MM.1S (cell line): ENCODE results near the gene SKAP2.

Experiments
- DNase-seq: peaks from one replicate; pipeline ENCODE4 v3.0.0-alpha.2; 2015
- H2AFZ ChIP-seq: fragments of 300-600 bp; sonication (generic); 2 replicates; pipeline ENCODE4 v1.6.0; 2016; ENCODE audit warnings: antibody characterized with exemption, low read length
- H3F3A ChIP-seq: fragments of 300-600 bp; sonication (generic); 2 replicates; pipeline ENCODE4 v1.6.1; 2016; ENCODE audit warnings: mild to moderate bottlenecking, antibody characterized with exemption, low read length, moderate library complexity, mixed read lengths; ENCODE audit not compliant: insufficient read depth
- H3K27ac ChIP-seq: fragments of 300-600 bp; sonication (generic); 2 replicates; pipeline ENCODE4 v1.5.1; 2016; ENCODE audit warnings: mild to moderate bottlenecking, low read length
- H3K27me3 ChIP-seq: fragments of 300-600 bp; sonication (generic); replicated peaks from 2 replicates; pipeline ENCODE4 v1.6.0; 2016; ENCODE audit warnings: low read length; ENCODE audit not compliant: insufficient read depth
- H3K36me3 ChIP-seq: fragments of 300-600 bp; sonication (generic); replicated peaks from 2 replicates; pipeline ENCODE4 v1.6.1; 2016; ENCODE audit warnings: mild to moderate bottlenecking, low read length, mixed read lengths; ENCODE audit not compliant: insufficient read depth
- H3K4me1 ChIP-seq: fragments of 300-600 bp; sonication (generic); 2 replicates; pipeline ENCODE4 v1.6.1; 2016; ENCODE audit warnings: low read length, mixed read lengths
- H3K4me2 ChIP-seq: fragments of 300-600 bp; sonication (generic); 2 replicates; pipeline ENCODE4 v1.6.0; 2016; ENCODE audit warnings: low read depth, low read length
- H3K4me3 ChIP-seq: fragments of 300-600 bp; sonication (generic); 2 replicates; pipeline ENCODE4 v1.5.1; 2016; ENCODE audit warnings: low read length, mixed read lengths
- H3K79me2 ChIP-seq: fragments of 300-600 bp; sonication (generic); 2 replicates; pipeline ENCODE4 v1.6.1; 2016; ENCODE audit warnings: mixed run types, low read length, mixed read lengths
- H3K9ac ChIP-seq: fragments of 300-600 bp; sonication (generic); 2 replicates; pipeline ENCODE4 v1.6.1; 2016; ENCODE audit warnings: low read length, mixed read lengths
- H3K9me2 ChIP-seq: fragments of 300-600 bp; sonication (generic); replicated peaks from 2 replicates; pipeline ENCODE4 v1.6.1; 2016; ENCODE audit warnings: mild to moderate bottlenecking, low read length, mixed read lengths; ENCODE audit not compliant: insufficient read depth
- H3K9me3 ChIP-seq: fragments of 300-600 bp; sonication (generic); replicated peaks from 2 replicates; pipeline ENCODE4 v1.6.1; 2016; ENCODE audit warnings: mild to moderate bottlenecking, low read length, mixed read lengths; ENCODE audit not compliant: insufficient read depth
- H4K20me1 ChIP-seq: fragments of 300-600 bp; sonication (generic); 2 replicates; pipeline ENCODE4 v1.6.1; 2016; ENCODE audit warnings: mild to moderate bottlenecking, low read length, moderate library complexity, mixed read lengths; ENCODE audit not compliant: insufficient read depth
- CTCF ChIP-seq: fragments of 300-600 bp; sonication (generic); IDR thresholded peaks from 2 replicates; pipeline ENCODE4 v1.5.1; 2016; ENCODE audit warnings: antibody characterized with exemption, low read length, mixed read lengths
- EZH2 ChIP-seq: fragments of 300-600 bp; sonication (generic); optimal IDR thresholded peaks from 2 replicates; pipeline ENCODE3; 2017; ENCODE audit warnings: low read depth, mild to moderate bottlenecking, antibody characterized with exemption, low read length, mixed read lengths
- EZH2phosphoT487 ChIP-seq: fragments of 300-600 bp; sonication (generic); IDR thresholded peaks from 2 replicates; pipeline ENCODE4 v1.6.1; 2018; ENCODE audit warnings: antibody characterized with exemption, low read length

The SKAP2 gene

GRCh38 chr7:26637610-26638009, 226.8 kb downstream of the SKAP2 start:
- Histone ChIP-seq H3K9me2 (no peaks in the 10 kb centered on the region), H3F3A (no peaks in the 10 kb centered on the region), H3K27ac (no peak overlapping the region), H2AFZ (no peak overlapping the region), H3K27me3 (no peaks in the 10 kb centered on the region), H3K36me3 (no peaks in the 10 kb centered on the region), H4K20me1 (no peaks in the 10 kb centered on the region), H3K4me1 (no peaks in the 10 kb centered on the region), H3K79me2 (no peaks in the 10 kb centered on the region), H3K4me2 (no peak overlapping the region), H3K9me3 (no peaks in the 10 kb centered on the region), H3K9ac (no peak overlapping the region), H3K4me3 (no peak overlapping the region)
- no peak for TF ChIP-seq EZH2phosphoT487
- TF ChIP-seq EZH2, result no peak
- no peak for TF ChIP-seq CTCF
- no peak for DNase-seq

GRCh38 chr7:26636808-26637207, 227.6 kb downstream of the SKAP2 start:
- TF ChIP-seq EZH2phosphoT487, result no peak
- Histone ChIP-seq H2AFZ (no peak overlapping the region), H3K4me1 (no peaks in the 10 kb centered on the region), H4K20me1 (no peaks in the 10 kb centered on the region), H3F3A (no peaks in the 10 kb centered on the region), H3K4me2 (no peak overlapping the region), H3K9me2 (no peaks in the 10 kb centered on the region), H3K79me2 (no peaks in the 10 kb centered on the region), H3K27ac (no peak overlapping the region), H3K36me3 (no peaks in the 10 kb centered on the region), H3K4me3 (no peak overlapping the region), H3K9me3 (no peaks in the 10 kb centered on the region), H3K27me3 (no peaks in the 10 kb centered on the region), H3K9ac (no peak overlapping the region)
- no peak for DNase-seq

- no peaks in the 10 kb centered on the region for H3F3A ChIP-seq
Observed at GRCh38 chr7:26633557-26633956, 230.8 kb downstream of the SKAP2 start.

More at GRCh38 chr7:26633557-26633956, 230.8 kb downstream of the SKAP2 start:
- no peak overlapping the region for H3K4me2 ChIP-seq
- TF ChIP-seq EZH2 (no peak), EZH2phosphoT487 (no peak), CTCF (no peak)
- H3K27me3 ChIP-seq, result no peaks in the 10 kb centered on the region
- no peaks in the 10 kb centered on the region for H3K36me3 ChIP-seq
- H3K9ac ChIP-seq, result no peak overlapping the region
- H3K27ac ChIP-seq, result no peak overlapping the region
- H2AFZ ChIP-seq, result no peak overlapping the region
- no peaks in the 10 kb centered on the region for H3K9me2 ChIP-seq
- DNase-seq, result no peak
- no peaks in the 10 kb centered on the region for H4K20me1 ChIP-seq
- H3K9me3 ChIP-seq, result no peaks in the 10 kb centered on the region
- H3K4me3 ChIP-seq, result no peak overlapping the region
- H3K4me1 ChIP-seq, result no peaks in the 10 kb centered on the region
- no peaks in the 10 kb centered on the region for H3K79me2 ChIP-seq
